ENCODE data around the gene SAP30BP. TPM values are rescaled to one million over a fixed set of nuclear protein-coding genes. Genes with fewer than 3 reads are reported as not detected.

The SAP30BP gene
- total and polyA plus RNA-seq, 2 donors (not counting 3 experiments of a cell fraction or from before 2014, with no cell fraction given): 116 to 151 TPM

GRCh38 chr17:75701288-75701687 lies 34.1 kb downstream of the SAP30BP start:
- Histone ChIP-seq H3K4me2 (ENCODE audit: insufficient read depth, low read length) (no peak overlapping the region), H3K27me3 (ENCODE audit: control insufficient read depth in 2 of 2, insufficient read depth in 2 of 2, low read length in 2 of 2) (no peaks in the 10 kb centered on the region), H3K36me3 (ENCODE audit: control insufficient read depth in 2 of 2, extremely low read depth in 1 of 2, insufficient read depth in 2 of 2, low read length in 2 of 2) (peaks cover 17 to 30% of the 10 kb centered on the region in 2 experiments), H3K9me1 (replicated peaks; ENCODE audit: control insufficient read depth, extremely low read depth, insufficient read depth, low read length) (no peaks in the 10 kb centered on the region), H3K4me1 (ENCODE audit: control insufficient read depth, extremely low read depth, insufficient read depth, low read length) (peaks cover 54% of the 10 kb centered on the region), H4K20me1 (replicated peaks; ENCODE audit: control insufficient read depth, extremely low read depth, insufficient read depth, low read length) (no peaks in the 10 kb centered on the region), H3K4me3 (replicated peaks in 1 of 3; ENCODE audit: insufficient read depth in 1 of 3, low read depth in 1 of 3, low read length in 3 of 3) (no peak overlapping the region), H3K79me2 (ENCODE audit: control insufficient read depth, insufficient read depth, low read length) (peaks cover 12% of the 10 kb centered on the region), H3K9me3 (replicated peaks; ENCODE audit: control insufficient read depth, insufficient read depth, low read length) (no peaks in the 10 kb centered on the region), H2AFZ (ENCODE audit: low read depth, low read length) (no peak overlapping the region), H3K9ac (replicated peaks; ENCODE audit: extremely low read depth, insufficient read depth, low read length) (peak overlapping the region; percentile 56), H3K27ac (ENCODE audit: insufficient read depth, low read depth, low read length) (peak overlapping the region; percentile 91)
- intact Hi-C loops (cut with micrococcal nuclease) (no loop called here), dilution Hi-C loops (cut with MboI; ENCODE audit: extremely low pct_ligation_motif_present, low sequenced_read_pairs) (no loop called here)
- DNase-seq (ENCODE audit: low read depth, low spot score): no peak
- ChIA-PET CTCF (no interaction called here), POLR2A (no interaction called here)
- TF ChIP-seq EZH2 (IDR thresholded peaks at IDR 0.05; ENCODE audit: borderline replicate concordance, low read depth, low read length, severe bottlenecking): no peak
- no peak for TF ChIP-seq GATA2 (IDR thresholded peaks at IDR 0.05; ENCODE audit: insufficient read depth, insufficient read length, low read depth, low read length)
- no peak for TF ChIP-seq CTCF (IDR thresholded peaks at IDR 0.05; ENCODE audit: extremely low read depth in 1 of 2, insufficient read depth in 1 of 2, low read depth in 1 of 2, low read length in 2 of 2)
- no peak for TF ChIP-seq FOS (IDR thresholded peaks at IDR 0.05; ENCODE audit: borderline replicate concordance, insufficient read depth, low read length)
- TF ChIP-seq MYC (IDR thresholded peaks at IDR 0.05; ENCODE audit: low read depth, low read length): no peak
- no peak for TF ChIP-seq JUN (IDR thresholded peaks at IDR 0.05; ENCODE audit: borderline replicate concordance, insufficient read depth, insufficient read length, low read depth)
- TF ChIP-seq MAX (IDR thresholded peaks at IDR 0.05; ENCODE audit: insufficient read depth, insufficient read length): no peak
- TF ChIP-seq POLR2A (IDR thresholded peaks at IDR 0.05; ENCODE audit: low read depth, low read length): no peak
- no peak for TF ChIP-seq POLR2AphosphoS5 (IDR thresholded peaks at IDR 0.05; ENCODE audit: insufficient read depth, low read depth, low read length)
- FAIRE-seq: no peak
- BruUV-seq (replicated peaks): no TSS peak

Data from endothelial cell of umbilical vein (primary cell).